HAP-1 (cell line): ENCODE data around the gene KDM4C.
"Not testable (repeated sequence)": the region's sequence is repeated elsewhere in the genome, so short reads cannot be mapped to it uniquely, and the experiment has no call there.

Source experiments
- DNase-seq, 2 experiments: peaks; one replicate each; pipeline ENCODE4 v3.0.0-alpha.2; 2016 to 2020; ENCODE audit warnings: low spot score in 2 of 2
- H3K27me3 ChIP-seq: fragments of 250-450 bp; sonication (Bioruptor Pico); 2 replicates; pipeline ENCODE4 v1.5.1; 2020; ENCODE audit warnings: low read depth, mild to moderate bottlenecking, moderate library complexity
- H3K36me3 ChIP-seq: fragments of 250-450 bp; sonication (Bioruptor Pico); replicated peaks from 2 replicates; pipeline ENCODE4 v1.5.1; 2020; ENCODE audit warnings: mild to moderate bottlenecking
- H3K4me1 ChIP-seq: fragments of 250-450 bp; sonication (Bioruptor Pico); 2 replicates; pipeline ENCODE4 v1.5.1; 2020; ENCODE audit warnings: mild to moderate bottlenecking
- H3K4me3 ChIP-seq: fragments of 250-450 bp; sonication (Bioruptor Pico); 2 replicates; pipeline ENCODE4 v1.5.1; 2020; ENCODE audit warnings: mild to moderate bottlenecking, moderate library complexity
- H3K9me3 ChIP-seq: fragments of 250-450 bp; sonication (Bioruptor Pico); 2 replicates; pipeline ENCODE4 v1.5.1; 2020; ENCODE audit warnings: mild to moderate bottlenecking, moderate library complexity
- in situ Hi-C: fragments of 300-500 bp; cut with MboI; formaldehyde crosslinking; loops from 3 replicates; pipeline ENCODE4 v1.14.3; 2020; ENCODE audit warnings: low sequenced_read_pairs, inconsistent platforms, mixed read lengths

Gene KDM4C

GRCh38 chr9:6771722-6772121, 13.9 kb downstream of the KDM4C start:
- in situ Hi-C loops, result no loop called here
- Histone ChIP-seq H3K27me3 (no peaks in the 10 kb centered on the region), H3K9me3 (no peaks in the 10 kb centered on the region), H3K4me3 (no peak overlapping the region), H3K36me3 (no peaks in the 10 kb centered on the region), H3K4me1 (no peaks in the 10 kb centered on the region; the same call in 1 of the 2 replicates)
- DNase-seq, result no peak

- Histone ChIP-seq H3K4me3 (no peak overlapping the region), H3K27me3 (no peaks in the 10 kb centered on the region), H3K4me1 (peaks cover 6% of the 10 kb centered on the region; the same call in 1 of the 2 replicates), H3K9me3 (no peaks in the 10 kb centered on the region), H3K36me3 (no peaks in the 10 kb centered on the region)
- DNase-seq, result no peak
- in situ Hi-C loops, result no loop called here
These were observed 19.6 kb downstream of the KDM4C start for GRCh38 chr9:6777213-6777902.

- H3K36me3 ChIP-seq, result no peaks in the 10 kb centered on the region
- in situ Hi-C loops, result no loop called here
- H3K9me3 ChIP-seq, result no peaks in the 10 kb centered on the region
- H3K4me1 ChIP-seq, result peaks cover 6% of the 10 kb centered on the region; the same call in 1 of the 2 replicates
- no peaks in the 10 kb centered on the region for H3K27me3 ChIP-seq
- DNase-seq, result no peak
- no peak overlapping the region for H3K4me3 ChIP-seq
These were observed 21.9 kb downstream of the KDM4C start for GRCh38 chr9:6779417-6780241.

GRCh38 chr9:6780690-6781089, 22.9 kb downstream of the KDM4C start:
- Histone ChIP-seq H3K4me3 (no peak overlapping the region), H3K9me3 (no peaks in the 10 kb centered on the region), H3K36me3 (no peaks in the 10 kb centered on the region), H3K27me3 (no peaks in the 10 kb centered on the region), H3K4me1 (peaks cover 6% of the 10 kb centered on the region; the same call in 1 of the 2 replicates)
- DNase-seq, result no peak
- in situ Hi-C loops, result no loop called here

- H3K4me3 ChIP-seq, result no peak overlapping the region
- H3K27me3 ChIP-seq, result no peaks in the 10 kb centered on the region
- H3K36me3 ChIP-seq, result no peaks in the 10 kb centered on the region
- no peaks in the 10 kb centered on the region for H3K9me3 ChIP-seq
- no peak for DNase-seq
- H3K4me1 ChIP-seq, result peaks cover 6% of the 10 kb centered on the region; the same call in 1 of the 2 replicates
- in situ Hi-C loops, result no loop called here
These were observed 23.7 kb downstream of the KDM4C start for GRCh38 chr9:6781476-6781875.

- no peak for DNase-seq
- no peaks in the 10 kb centered on the region for H3K9me3 ChIP-seq
- no peak overlapping the region for H3K4me3 ChIP-seq
- H3K36me3 ChIP-seq, result no peaks in the 10 kb centered on the region
- peaks cover under 1% of the 10 kb centered on the region; the same call in 1 of the 2 replicates for H3K4me1 ChIP-seq
- no peaks in the 10 kb centered on the region for H3K27me3 ChIP-seq
- in situ Hi-C loops, result no loop called here
These were observed 24.6 kb downstream of the KDM4C start for GRCh38 chr9:6782345-6782744.

- Histone ChIP-seq H3K4me1 (no peaks in the 10 kb centered on the region; the same call in 1 of the 2 replicates), H3K27me3 (no peaks in the 10 kb centered on the region), H3K4me3 (no peak overlapping the region), H3K9me3 (no peaks in the 10 kb centered on the region), H3K36me3 (no peaks in the 10 kb centered on the region)
- no peak for DNase-seq
- in situ Hi-C loops, result no loop called here
These were observed 25.2 kb downstream of the KDM4C start for GRCh38 chr9:6782981-6783380.

- in situ Hi-C loops, result no loop called here
- Histone ChIP-seq H3K4me1 (no peaks in the 10 kb centered on the region; the same call in 1 of the 2 replicates), H3K9me3 (no peaks in the 10 kb centered on the region), H3K27me3 (no peaks in the 10 kb centered on the region), H3K36me3 (no peaks in the 10 kb centered on the region), H3K4me3 (no peak overlapping the region)
- DNase-seq, result no peak
These were observed 26.0 kb downstream of the KDM4C start for GRCh38 chr9:6783753-6784152.

GRCh38 chr9:6785682-6786081, 27.9 kb downstream of the KDM4C start:
- H3K4me3 ChIP-seq, result no peak overlapping the region
- in situ Hi-C loops, result no loop called here
- no peaks in the 10 kb centered on the region for H3K36me3 ChIP-seq
- no peaks in the 10 kb centered on the region for H3K27me3 ChIP-seq
- no peak for DNase-seq
- no peaks in the 10 kb centered on the region; the same call in 1 of the 2 replicates for H3K4me1 ChIP-seq
- H3K9me3 ChIP-seq, result no peaks in the 10 kb centered on the region

GRCh38 chr9:6787793-6788161, 30.0 kb downstream of the KDM4C start:
- Histone ChIP-seq H3K9me3 (no peaks in the 10 kb centered on the region), H3K4me3 (no peak overlapping the region), H3K27me3 (no peaks in the 10 kb centered on the region), H3K4me1 (no peaks in the 10 kb centered on the region; the same call in 1 of the 2 replicates), H3K36me3 (no peaks in the 10 kb centered on the region)
- in situ Hi-C loops, result no loop called here
- DNase-seq, result no peak

- no peak overlapping the region for H3K4me3 ChIP-seq
- no peaks in the 10 kb centered on the region for H3K9me3 ChIP-seq
- H3K27me3 ChIP-seq, result no peaks in the 10 kb centered on the region
- H3K4me1 ChIP-seq, result no peaks in the 10 kb centered on the region; the same call in 1 of the 2 replicates
- no peaks in the 10 kb centered on the region for H3K36me3 ChIP-seq
- no peak for DNase-seq
- in situ Hi-C loops, result no loop called here
These were observed 30.6 kb downstream of the KDM4C start for GRCh38 chr9:6788162-6789016.

GRCh38 chr9:6789017-6789338, 31.2 kb downstream of the KDM4C start:
- H3K4me3 ChIP-seq, DNase-seq, H3K36me3 ChIP-seq, H3K27me3 ChIP-seq, H3K4me1 ChIP-seq, in situ Hi-C loops, H3K9me3 ChIP-seq: not testable (repeated sequence)

GRCh38 chr9:6790866-6791265, 33.1 kb downstream of the KDM4C start:
- Histone ChIP-seq H3K4me1 (no peaks in the 10 kb centered on the region; the same call in 1 of the 2 replicates), H3K4me3 (no peak overlapping the region), H3K9me3 (no peaks in the 10 kb centered on the region), H3K36me3 (no peaks in the 10 kb centered on the region), H3K27me3 (no peaks in the 10 kb centered on the region)
- in situ Hi-C loops, result no loop called here
- no peak for DNase-seq
